OCI-LY1 (cell line): Measurements from ENCODE around the gene COA3.

ENCODE experiments used
- H2AFZ ChIP-seq: fragments of 200-600 bp; sonication (generic), shearing (Covaris generic); 2 replicates; pipeline ENCODE4 v1.6.0; 2014; ENCODE audit warnings: antibody characterized with exemption, mild to moderate bottlenecking, low read length
- H3F3A ChIP-seq: fragments of 200-600 bp; sonication (generic), shearing (Covaris generic); 2 replicates; pipeline ENCODE4 v1.6.0; 2014; ENCODE audit warnings: mild to moderate bottlenecking, antibody characterized with exemption, low read length, moderate library complexity; ENCODE audit not compliant: insufficient read depth
- H3K27ac ChIP-seq: fragments of 200-600 bp; sonication (generic); 2 replicates; pipeline ENCODE4 v1.5.1; 2014; ENCODE audit warnings: low read length, mixed run types, mild to moderate bottlenecking, low read depth; ENCODE audit not compliant: poor library complexity, severe bottlenecking
- H3K27me3 ChIP-seq: fragments of 200-600 bp; sonication (generic); 2 replicates; pipeline ENCODE4 v1.6.0; 2014; ENCODE audit warnings: antibody characterized with exemption, mild to moderate bottlenecking, low read length, moderate library complexity; ENCODE audit not compliant: insufficient read depth
- H3K36me3 ChIP-seq: fragments of 200-600 bp; sonication (generic); 2 replicates; pipeline ENCODE4 v1.6.1; 2014; ENCODE audit warnings: mild to moderate bottlenecking, antibody characterized with exemption, low read length, moderate library complexity, mixed read lengths; ENCODE audit not compliant: insufficient read depth
- H3K4me1 ChIP-seq: fragments of 200-600 bp; sonication (generic); 2 replicates; pipeline ENCODE4 v1.5.1; 2014; ENCODE audit warnings: mild to moderate bottlenecking, low read length, moderate library complexity; ENCODE audit not compliant: insufficient read depth, severe bottlenecking
- H3K4me2 ChIP-seq: fragments of 200-600 bp; sonication (generic), shearing (Covaris generic); 2 replicates; pipeline ENCODE4 v1.6.1; 2014; ENCODE audit warnings: low read length
- H3K4me3 ChIP-seq: fragments of 200-600 bp; sonication (generic); 2 replicates; pipeline ENCODE4 v1.5.1; 2014; ENCODE audit warnings: low read length, low read depth, mild to moderate bottlenecking, mixed read lengths; ENCODE audit not compliant: poor library complexity, severe bottlenecking
- H3K79me2 ChIP-seq: fragments of 200-600 bp; shearing (Covaris generic); 2 replicates; pipeline ENCODE4 v1.6.1; 2016; ENCODE audit warnings: mixed run types, low read length, mixed read lengths; ENCODE audit not compliant: insufficient read depth
- H3K9ac ChIP-seq: fragments of 200-600 bp; sonication (generic), shearing (Covaris generic); 2 replicates; pipeline ENCODE4 v1.6.1; 2014; ENCODE audit warnings: mild to moderate bottlenecking, low read length, mixed read lengths
- H3K9me2 ChIP-seq: fragments of 200-600 bp; sonication (generic), shearing (Covaris generic); 2 replicates; pipeline ENCODE4 v1.6.1; 2014; ENCODE audit warnings: low read depth, mild to moderate bottlenecking, low read length, mixed read lengths
- H3K9me3 ChIP-seq: fragments of 200-600 bp; shearing (Covaris generic); 2 replicates; pipeline ENCODE4 v1.6.1; 2014; ENCODE audit warnings: low read length, mixed read lengths
- H4K20me1 ChIP-seq: fragments of 200-600 bp; sonication (generic), shearing (Covaris generic); 2 replicates; pipeline ENCODE4 v1.6.0; 2016; ENCODE audit warnings: mild to moderate bottlenecking, low read length; ENCODE audit not compliant: insufficient read depth
- EZH2 ChIP-seq: fragments of 200-600 bp; sonication (generic), shearing (Covaris generic); IDR thresholded peaks from 2 replicates; pipeline ENCODE4 v1.8.0; 2017; ENCODE audit warnings: borderline replicate concordance, mixed run types, mild to moderate bottlenecking, antibody characterized with exemption, low read length, moderate library complexity, mixed read lengths
- TF ChIP-seq, protein P1 (sequence below): fragments of 200-600 bp; sonication (generic), shearing (Covaris generic); IDR thresholded peaks from 2 replicates; pipeline ENCODE4 v1.5.1; 2017; ENCODE audit warnings: mild to moderate bottlenecking, antibody characterized with exemption, low read length, moderate library complexity, mixed read lengths

COA3 gene

DNA sequence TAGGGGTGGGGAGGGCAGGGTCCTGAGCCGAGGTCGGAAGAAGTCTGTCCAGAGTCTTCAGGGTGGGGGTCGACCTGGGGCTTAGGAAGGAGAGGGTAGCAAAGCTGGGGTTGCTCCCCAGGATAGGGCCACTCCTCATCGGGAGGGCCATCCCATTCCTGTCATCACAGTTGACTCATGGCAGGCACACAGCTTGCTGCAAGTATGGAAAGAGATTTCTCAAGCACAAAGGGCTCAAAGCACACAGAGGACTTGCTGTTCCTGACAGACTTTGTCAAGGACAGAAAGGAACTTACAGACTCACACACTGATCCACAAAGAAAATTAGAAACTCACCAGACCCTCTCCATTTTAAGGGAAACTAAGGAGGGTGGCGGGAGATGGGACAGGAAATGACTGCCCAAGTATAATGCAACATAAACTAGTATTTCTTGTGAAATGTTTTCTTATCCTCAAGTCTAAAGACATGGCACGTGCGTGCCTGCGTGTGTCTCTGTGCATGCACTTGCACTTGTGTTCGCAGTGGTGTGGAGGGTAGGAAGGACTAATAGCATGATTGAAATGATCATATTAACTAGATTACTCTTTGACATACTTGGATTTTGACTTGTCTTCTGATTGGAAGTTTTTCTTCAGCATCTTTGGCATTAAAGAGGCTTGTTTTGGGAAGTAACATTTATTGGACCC lies 48.2 kb upstream of the COA3 start:
- Histone ChIP-seq H3K36me3 (peaks cover 42% of the 10 kb centered on the region), H3F3A (no peaks in the 10 kb centered on the region), H3K79me2 (no peaks in the 10 kb centered on the region), H3K4me2 (no peak overlapping the region), H3K9ac (no peak overlapping the region), H3K4me1 (no peaks in the 10 kb centered on the region), H2AFZ (no peak overlapping the region), H4K20me1 (no peaks in the 10 kb centered on the region), H3K9me3 (no peaks in the 10 kb centered on the region), H3K27ac (no peak overlapping the region), H3K27me3 (no peaks in the 10 kb centered on the region), H3K4me3 (no peak overlapping the region), H3K9me2 (no peaks in the 10 kb centered on the region)
- no peak for TF ChIP-seq EZH2
- TF ChIP-seq, protein P1, sequence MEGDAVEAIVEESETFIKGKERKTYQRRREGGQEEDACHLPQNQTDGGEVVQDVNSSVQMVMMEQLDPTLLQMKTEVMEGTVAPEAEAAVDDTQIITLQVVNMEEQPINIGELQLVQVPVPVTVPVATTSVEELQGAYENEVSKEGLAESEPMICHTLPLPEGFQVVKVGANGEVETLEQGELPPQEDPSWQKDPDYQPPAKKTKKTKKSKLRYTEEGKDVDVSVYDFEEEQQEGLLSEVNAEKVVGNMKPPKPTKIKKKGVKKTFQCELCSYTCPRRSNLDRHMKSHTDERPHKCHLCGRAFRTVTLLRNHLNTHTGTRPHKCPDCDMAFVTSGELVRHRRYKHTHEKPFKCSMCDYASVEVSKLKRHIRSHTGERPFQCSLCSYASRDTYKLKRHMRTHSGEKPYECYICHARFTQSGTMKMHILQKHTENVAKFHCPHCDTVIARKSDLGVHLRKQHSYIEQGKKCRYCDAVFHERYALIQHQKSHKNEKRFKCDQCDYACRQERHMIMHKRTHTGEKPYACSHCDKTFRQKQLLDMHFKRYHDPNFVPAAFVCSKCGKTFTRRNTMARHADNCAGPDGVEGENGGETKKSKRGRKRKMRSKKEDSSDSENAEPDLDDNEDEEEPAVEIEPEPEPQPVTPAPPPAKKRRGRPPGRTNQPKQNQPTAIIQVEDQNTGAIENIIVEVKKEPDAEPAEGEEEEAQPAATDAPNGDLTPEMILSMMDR = no peak

DNA sequence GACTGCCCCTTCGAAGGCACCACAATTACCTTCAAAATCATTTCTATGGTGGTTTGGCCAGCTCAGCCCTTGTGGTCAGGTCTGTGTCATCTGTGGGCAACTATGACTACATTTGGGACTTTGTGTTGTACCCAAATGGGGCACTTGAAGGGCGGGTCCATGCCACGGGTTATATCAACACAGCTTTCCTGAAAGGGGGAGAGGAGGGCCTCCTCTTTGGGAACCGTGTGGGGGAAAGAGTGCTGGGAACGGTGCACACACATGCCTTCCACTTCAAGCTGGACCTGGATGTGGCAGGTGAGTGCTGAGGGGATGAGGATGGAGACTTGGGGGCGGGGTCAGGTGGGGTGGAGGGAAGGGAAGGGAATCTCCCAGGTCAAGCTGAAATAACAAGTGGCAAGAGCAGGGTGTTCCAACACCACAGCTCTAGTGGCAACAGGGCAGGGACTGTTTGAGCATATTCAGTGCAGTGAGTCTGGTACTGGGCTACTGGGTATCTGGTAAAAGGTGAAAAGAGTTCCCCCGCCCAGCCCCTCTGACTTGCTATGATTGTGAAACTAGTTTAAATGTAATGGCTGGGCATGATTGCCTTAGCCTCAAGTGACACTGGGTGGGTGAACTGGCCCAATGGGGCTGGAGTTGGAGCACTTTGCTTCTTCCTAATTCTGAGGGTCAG lies 47.6 kb upstream of the COA3 start:
- Histone ChIP-seq H3K27me3 (no peaks in the 10 kb centered on the region), H4K20me1 (no peaks in the 10 kb centered on the region), H3K4me3 (no peak overlapping the region), H3K27ac (no peak overlapping the region), H3K4me1 (no peaks in the 10 kb centered on the region), H3K4me2 (no peak overlapping the region), H3F3A (no peaks in the 10 kb centered on the region), H3K9ac (no peak overlapping the region), H3K79me2 (no peaks in the 10 kb centered on the region), H3K9me3 (no peaks in the 10 kb centered on the region), H2AFZ (no peak overlapping the region), H3K36me3 (peaks cover 49% of the 10 kb centered on the region), H3K9me2 (no peaks in the 10 kb centered on the region)
- no peak for TF ChIP-seq EZH2
- TF ChIP-seq, protein P1 = no peak

DNA sequence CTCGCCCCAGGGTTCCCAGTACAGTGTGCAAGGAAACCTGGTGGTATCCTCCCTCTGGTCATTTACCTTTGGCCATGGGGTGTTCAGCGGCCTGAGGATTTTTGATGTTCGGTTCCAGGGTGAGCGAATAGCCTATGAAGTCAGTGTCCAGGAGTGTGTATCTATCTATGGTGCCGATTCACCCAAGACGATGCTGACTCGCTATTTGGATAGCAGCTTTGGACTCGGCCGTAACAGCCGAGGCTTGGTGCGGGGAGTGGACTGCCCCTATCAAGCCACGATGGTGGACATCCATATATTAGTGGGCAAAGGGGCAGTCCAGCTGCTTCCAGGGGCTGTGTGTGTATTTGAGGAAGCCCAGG lies 47.0 kb upstream of the COA3 start:
- TF ChIP-seq, protein P1 = no peak
- no peak for TF ChIP-seq EZH2
- H3K9ac ChIP-seq = no peak overlapping the region
- no peaks in the 10 kb centered on the region for H3K27me3 ChIP-seq
- H4K20me1 ChIP-seq = no peaks in the 10 kb centered on the region
- no peaks in the 10 kb centered on the region for H3K9me2 ChIP-seq
- no peak overlapping the region for H3K4me2 ChIP-seq
- no peaks in the 10 kb centered on the region for H3K79me2 ChIP-seq
- H3K36me3 ChIP-seq = peaks cover 54% of the 10 kb centered on the region
- H3K4me1 ChIP-seq = no peaks in the 10 kb centered on the region
- H3K4me3 ChIP-seq = no peak overlapping the region
- H3K27ac ChIP-seq = no peak overlapping the region
- H3K9me3 ChIP-seq = no peaks in the 10 kb centered on the region
- H3F3A ChIP-seq = no peaks in the 10 kb centered on the region
- no peak overlapping the region for H2AFZ ChIP-seq
